ENCODE measurements around the gene CASR.

Gene CASR

DNA sequence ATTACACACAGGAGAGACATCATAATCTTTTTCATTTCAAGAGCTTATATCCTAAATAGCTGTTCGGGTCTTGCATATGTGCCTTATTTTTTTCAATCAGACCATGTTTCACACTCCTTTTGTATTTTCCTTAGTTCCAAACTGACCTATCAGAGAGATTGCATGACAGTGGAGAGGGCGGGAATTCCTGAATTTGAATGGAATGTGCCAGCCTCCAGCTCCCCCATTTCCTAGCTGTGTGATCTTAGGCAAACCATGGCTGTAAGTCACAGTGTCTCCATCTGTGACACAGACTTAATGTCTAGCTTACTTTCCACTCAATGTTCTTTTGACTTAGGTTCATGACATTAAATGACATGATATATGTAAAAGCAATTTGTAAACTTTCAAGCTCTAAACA, 79.6 kb downstream of the CASR start:
- DNase-seq = no peak

DNA sequence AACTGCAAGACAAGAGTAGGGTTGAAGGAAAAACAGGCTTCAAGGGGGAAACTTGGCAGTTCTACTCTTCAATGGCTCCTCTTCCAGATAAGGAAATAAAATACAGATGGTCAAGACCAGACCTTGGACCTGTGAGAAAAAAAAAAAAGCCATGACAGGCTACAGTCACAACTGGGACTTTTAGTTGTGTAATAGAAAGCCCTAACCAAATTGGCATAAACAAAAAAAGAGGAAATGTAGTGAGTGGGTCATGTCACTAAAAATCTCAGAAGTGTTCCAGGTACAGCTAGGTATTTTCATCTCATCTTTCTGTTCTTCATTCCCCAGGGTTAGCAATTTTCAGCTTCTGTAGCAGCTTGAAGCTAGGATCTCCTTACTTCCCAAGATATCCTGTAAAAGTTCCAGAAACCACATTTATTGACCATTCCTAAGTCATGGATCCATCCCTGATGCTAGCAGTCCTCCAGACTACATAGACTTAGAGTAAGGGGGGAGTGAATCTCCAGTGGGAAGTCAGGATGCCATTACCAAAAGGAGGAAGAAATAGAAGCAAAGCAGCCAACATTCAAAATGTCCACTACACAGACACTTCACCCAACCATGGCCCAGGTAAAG, 80.6 kb downstream of the CASR start:
- no peak for DNase-seq

DNA sequence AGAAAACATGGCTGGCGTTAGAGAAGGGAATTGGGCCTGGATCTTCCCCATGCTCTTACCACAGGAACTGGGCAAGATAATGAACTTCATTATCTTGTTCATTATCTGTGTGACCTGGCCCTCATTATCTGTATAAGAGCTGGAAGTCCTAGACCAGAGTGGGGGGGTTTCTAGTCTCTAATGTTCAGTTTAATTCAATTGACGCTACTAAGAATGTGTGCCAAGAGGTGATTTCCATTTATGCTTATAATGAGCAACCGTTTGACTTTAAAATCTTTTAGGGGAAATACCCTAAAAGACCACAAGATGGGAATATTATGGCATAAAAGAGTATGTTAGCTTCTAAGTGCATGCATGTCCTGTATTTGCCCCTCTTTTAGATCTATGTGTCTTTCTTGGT, 82.5 kb downstream of the CASR start:
- DNase-seq = no peak

DNA sequence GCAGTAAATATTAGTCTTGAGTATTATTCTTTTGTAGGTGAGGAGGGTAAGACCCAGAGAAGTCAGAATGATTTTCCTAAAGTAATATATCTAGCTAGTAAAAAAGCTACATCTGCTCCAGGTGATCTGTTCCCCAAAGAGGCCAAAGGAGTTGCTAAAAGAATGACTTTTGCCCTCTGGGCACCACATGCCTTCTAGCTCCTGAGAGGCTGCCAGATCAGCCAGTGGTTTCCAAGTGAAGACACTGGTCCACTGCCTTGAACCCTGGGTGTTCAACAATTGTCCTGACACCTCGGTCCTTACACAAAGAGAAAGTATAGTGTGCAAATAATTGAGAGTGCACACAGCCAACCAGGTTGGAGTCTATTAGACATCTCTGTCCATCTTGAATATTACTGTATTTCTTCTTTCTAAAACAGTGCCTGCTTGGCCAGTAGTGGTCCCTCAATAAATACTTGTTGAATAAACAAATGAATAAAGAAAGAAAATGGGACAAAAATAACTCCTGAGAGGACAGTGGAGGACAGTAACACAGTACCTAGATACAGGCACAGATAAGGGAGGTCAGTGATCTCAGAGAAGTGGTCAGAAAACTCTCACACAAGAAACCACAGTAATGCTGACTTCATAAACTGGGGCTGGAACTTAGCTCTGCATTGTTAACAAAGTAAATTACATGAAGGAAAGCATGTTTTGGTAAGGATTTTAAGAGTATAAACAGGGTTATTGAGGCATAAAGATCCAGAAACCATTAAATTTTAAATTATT, 85.0 kb downstream of the CASR start:
- no peak for DNase-seq

DNA sequence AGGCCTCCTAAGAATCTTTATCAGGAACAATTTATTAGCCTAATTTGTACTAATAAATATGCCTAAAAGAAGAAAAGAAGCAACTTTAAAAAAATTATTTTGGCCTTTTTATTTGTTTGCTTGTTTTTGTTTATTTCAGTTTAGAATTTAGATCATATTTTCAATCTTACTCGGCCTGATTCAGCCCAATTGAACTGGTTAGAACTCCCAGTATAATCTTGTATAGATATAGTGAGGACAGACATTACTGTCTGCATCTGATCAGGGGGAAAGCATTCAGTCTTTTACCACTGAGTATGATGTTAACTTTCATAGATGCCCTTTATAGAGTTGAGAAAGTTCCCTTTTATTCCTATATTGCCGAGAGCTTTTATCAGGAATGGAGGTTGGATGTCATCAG, 85.6 kb downstream of the CASR start:
- DNase-seq = no peak

DNA sequence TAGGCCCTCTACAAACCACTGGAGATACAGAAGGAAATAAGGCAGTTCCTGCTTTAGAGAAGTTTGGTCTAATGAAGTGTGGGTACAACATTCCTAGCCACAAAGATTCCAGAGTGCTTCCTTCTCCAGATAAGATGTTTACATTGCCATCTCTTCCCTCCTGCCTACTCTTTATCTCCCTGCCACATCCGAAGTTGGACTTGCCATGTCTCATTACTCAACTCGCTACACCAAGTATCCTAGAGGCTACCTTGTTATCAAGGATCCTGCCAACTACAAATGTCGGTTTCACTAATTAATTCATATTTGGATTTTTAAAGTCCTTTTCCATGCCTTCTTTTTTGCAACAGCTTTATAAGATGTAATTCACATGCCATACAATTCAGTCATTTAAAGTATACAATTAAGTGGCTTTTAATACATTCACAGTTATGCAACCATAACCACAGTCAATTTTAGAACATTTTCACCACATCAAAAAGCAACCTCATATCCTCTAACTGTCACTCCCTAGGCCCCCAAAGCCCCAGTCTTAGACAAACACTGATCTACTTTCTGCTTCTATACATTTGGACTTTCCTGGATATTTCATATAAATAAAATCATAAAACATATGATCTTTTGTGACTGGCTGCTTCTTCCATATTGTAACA, 87.9 kb downstream of the CASR start:
- peak; percentile 54 for DNase-seq

DNA sequence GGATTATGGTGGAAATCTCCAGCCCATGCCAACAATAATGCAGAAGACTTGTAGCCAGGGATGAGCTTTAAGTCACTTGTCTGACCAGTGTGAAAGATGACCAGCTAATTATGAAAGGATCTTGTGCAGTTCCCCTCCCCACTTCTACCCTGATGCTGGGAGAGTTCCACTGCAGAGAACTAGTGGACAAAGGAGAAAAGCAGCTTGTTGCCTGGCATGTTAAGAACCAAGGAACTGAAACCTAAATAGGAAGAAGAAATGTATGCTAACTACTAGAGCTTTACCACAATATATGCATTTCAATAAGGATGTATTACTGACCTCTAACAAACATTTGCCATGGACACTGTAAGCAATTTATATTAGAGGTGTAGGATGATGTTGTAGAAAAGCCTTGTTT, 89.4 kb downstream of the CASR start:
- DNase-seq = no peak

DNA sequence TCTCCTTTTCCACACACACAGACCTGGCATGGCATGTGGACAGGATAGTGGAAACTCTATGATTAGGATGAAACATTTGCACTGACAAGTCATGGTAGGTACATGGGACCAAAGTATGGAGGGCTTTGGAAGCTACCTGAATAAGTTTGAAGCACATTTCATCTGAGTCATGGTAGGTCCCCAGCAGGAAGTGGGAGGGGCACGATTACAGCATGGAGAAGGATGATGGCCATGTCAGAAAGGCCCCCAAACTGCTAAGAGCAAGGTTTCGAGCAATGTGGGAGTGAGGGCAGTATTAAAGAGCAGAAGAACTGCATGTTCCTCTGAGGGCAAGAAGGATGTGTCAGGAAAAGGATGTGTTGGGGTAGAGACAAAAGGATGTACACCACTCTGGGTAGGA, 90.0 kb downstream of the CASR start:
- DNase-seq = no peak

DNA sequence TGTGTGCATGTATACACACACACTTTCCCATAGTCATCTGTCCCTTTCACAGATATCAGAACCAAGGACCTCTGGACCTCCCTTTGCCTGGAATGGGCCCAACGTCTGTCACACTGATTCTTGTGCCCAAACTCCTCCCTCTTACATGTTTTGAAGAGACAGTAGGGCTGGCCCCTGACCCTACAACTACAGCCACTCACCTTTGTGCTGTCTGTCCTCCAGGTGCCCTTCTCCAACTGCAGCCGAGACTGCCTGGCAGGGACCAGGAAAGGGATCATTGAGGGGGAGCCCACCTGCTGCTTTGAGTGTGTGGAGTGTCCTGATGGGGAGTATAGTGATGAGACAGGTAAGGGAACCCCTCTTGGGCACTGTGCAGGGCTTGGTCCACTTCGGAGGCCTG, 98.4 kb downstream of the CASR start:
- no peak for DNase-seq

DNA sequence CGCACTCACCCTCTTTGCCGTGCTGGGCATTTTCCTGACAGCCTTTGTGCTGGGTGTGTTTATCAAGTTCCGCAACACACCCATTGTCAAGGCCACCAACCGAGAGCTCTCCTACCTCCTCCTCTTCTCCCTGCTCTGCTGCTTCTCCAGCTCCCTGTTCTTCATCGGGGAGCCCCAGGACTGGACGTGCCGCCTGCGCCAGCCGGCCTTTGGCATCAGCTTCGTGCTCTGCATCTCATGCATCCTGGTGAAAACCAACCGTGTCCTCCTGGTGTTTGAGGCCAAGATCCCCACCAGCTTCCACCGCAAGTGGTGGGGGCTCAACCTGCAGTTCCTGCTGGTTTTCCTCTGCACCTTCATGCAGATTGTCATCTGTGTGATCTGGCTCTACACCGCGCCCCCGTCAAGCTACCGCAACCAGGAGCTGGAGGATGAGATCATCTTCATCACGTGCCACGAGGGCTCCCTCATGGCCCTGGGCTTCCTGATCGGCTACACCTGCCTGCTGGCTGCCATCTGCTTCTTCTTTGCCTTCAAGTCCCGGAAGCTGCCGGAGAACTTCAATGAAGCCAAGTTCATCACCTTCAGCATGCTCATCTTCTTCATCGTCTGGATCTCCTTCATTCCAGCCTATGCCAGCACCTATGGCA, 100.5 kb downstream of the CASR start:
- DNase-seq = no peak

DNA sequence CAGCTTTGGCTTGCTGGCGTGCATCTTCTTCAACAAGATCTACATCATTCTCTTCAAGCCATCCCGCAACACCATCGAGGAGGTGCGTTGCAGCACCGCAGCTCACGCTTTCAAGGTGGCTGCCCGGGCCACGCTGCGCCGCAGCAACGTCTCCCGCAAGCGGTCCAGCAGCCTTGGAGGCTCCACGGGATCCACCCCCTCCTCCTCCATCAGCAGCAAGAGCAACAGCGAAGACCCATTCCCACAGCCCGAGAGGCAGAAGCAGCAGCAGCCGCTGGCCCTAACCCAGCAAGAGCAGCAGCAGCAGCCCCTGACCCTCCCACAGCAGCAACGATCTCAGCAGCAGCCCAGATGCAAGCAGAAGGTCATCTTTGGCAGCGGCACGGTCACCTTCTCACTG, 101.0 kb downstream of the CASR start:
- no peak for DNase-seq

DNA sequence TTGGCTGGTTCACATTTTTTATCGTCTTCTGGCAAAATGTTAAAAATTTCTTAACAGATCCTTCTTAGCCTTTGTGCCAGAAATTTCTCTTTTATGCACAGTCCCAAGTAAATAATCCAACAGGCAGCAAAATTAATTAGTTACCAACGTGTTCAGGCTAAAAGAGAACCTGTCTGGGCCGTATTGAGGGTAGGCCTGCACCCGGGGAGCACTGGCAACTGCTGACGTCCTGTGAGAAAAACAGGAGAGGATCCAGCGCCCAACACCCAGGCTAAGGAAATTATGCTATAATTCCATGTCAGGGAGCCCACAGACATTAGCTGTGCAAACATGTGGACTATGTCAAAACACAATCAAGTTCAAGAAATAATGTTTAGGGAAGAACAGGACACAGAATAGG, 110.9 kb downstream of the CASR start:
- no peak for DNase-seq

DNA sequence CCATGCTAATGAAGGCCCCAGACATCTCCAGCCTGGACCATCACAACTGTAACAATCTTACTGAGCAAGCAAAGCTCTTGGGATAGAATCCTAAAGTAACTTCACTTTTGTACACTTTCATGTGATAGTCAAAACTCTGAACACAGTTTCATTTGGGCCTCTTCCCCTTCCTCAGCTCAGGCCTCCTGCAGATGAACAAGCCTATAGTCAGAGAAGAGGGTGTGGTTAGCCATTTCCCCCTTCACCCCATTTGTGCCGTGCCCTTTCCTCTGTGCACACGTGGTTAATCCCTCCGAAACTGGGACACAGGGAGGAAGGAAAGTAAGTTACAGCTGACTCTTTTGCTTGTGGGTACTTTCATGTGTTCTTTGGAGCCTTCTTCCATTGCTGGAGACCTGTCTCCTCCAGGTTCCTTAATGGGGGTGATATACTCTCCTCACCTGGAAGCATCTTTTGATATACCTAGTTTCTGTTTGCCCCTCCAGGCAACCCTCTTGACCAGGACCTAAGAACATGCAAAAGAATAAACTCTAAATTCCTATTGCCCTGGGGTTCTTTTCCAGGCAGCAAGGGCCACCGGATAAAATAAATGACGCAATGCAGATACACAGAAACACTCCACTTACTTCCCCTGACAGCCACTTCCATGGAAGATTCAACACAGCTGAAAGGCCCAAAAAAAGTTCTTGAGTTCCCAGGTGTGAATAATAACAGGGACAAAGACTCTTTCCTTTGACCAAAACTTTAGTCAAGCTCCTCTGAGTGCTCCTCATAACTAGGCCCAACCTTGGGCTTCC, 112.0 kb downstream of the CASR start:
- DNase-seq = peak; percentile 25

DNA sequence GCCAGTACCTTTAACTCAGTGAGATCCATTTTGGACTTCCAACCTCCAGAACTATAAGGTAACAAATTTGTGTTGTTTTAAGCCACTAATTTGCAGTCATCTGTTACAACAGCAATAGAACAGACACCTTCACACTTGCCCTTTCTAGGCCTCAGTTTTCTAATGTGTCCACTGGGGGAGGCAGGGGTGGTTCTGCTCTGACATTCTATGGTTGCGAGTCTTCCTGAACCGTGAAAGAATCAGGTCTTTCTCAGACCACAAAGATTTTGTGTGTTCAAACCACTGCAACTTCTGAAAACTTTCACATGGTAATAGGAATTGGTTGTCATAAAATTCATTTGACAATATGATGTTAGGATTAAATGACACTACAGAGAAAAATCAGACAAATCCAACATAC, 114.8 kb downstream of the CASR start:
- peak; percentile 14 for DNase-seq

DNA sequence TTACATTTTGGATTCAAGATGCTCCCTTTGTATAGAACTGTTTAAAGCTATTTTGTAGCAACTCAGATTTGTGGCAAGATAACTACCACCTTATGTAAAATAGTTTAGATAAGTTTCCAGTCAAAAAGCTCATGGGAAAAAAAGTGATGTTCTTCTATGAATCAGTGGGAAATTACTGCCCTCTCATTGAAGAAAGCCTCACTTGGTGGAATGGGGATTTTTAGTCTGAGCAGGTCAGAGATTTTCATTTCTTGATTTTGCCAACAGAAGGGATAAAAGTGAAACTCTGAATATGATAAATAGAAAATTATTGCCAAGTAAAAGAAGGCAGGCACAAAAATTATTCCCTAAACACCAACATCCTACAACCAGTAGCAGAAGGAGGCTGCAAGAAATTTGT, 115.7 kb downstream of the CASR start:
- DNase-seq = no peak

DNA sequence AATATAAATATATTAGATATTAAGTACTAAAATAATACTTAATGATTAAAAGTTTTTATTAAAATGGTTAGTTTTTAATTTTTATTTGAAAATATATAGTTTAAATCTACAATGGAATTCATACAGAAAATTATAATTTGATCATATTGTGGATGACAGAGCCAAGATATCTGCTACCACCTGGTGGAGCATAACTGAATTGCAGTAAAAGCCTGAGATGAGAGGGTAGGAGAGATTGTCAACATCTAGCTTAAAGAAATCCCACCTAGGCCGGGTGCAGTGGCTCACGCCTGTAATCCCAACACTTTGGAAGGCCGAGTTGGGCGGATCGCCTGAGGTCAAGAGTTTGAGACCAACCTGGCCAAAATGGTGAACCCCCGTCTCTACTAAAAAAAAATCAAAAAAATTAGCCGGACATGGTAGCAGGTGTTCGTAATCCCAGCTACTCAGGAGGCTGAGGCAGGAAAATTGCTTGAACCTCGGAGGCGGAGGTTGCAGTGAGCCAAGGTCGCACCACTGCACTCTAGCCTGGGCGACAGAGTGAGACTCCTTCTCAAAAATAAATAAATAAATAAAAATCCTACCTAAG, 116.5 kb downstream of the CASR start:
- peak; percentile 65 for DNase-seq

DNA sequence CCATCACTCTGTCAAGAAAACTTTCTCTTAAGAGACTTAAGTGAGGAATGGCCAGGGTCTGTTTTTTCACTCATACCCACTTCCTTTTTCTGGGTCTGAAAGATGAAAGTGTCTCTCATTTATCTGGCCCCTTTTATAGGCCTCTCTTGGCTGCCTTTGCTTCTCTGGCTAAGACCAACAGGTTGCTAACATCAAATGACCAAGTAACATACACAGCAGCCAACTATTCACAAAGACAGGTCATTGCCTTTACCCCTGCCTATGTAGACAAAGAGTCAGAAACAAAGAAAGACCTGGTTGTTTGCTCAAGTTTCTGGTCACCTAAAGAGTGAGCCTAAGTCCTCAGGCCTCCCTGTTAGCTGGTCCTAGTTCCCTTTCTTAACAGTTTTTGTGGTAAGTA, 117.6 kb downstream of the CASR start:
- DNase-seq = no peak

DNA sequence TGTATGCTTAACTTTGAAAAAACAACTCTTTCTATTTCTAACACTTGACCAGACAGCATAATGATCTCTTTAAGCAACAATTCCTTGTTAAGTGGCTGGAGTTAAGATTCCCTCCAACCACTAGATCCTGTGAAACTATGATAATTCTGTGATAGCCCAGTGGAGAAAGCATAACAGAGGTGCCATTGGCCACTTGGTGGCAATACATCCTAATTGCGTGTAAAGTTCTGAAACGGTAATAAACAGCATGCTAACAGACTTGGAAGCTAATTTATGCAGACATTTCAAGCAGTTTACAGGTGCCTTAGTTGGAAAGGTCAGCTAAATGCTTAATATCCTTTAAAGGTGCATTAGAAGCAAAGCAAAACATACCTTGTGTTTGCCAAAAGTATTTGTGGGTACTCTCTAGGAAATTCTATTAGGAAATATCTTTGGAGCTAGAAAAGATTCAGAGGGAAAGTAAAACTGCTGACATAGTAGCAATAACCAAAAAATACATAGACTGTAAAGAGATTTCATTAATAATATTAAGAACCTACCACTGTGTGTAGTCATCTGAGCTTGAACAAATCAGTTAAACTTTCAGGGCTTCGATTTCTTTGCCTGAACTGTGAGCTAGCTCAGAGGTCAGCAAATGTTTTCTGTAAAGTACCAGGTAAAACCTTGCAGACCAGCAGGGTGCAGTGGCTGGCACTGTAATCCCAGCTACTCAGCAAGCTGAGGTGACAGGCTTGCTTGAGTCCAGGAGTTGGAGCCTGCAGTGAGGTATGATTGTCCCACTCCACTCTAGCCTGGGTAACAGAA, 122.6 kb downstream of the CASR start:
- DNase-seq = no peak

DNA sequence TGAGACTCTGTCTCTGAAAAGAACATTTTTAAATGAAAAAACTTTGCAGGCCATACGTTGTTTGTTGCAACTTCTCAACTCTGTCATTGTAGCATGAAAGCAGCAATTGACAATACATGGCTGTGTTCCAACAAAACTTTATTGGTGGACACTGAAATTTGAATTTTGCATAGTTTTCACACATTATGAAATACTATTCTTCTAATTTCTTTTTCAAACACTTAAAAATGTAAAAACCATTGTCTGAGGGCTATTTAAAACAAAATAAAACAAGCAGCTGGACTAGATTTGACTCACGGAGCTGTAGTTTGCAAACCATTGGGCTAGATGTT, 123.1 kb downstream of the CASR start:
- DNase-seq = no peak

DNA sequence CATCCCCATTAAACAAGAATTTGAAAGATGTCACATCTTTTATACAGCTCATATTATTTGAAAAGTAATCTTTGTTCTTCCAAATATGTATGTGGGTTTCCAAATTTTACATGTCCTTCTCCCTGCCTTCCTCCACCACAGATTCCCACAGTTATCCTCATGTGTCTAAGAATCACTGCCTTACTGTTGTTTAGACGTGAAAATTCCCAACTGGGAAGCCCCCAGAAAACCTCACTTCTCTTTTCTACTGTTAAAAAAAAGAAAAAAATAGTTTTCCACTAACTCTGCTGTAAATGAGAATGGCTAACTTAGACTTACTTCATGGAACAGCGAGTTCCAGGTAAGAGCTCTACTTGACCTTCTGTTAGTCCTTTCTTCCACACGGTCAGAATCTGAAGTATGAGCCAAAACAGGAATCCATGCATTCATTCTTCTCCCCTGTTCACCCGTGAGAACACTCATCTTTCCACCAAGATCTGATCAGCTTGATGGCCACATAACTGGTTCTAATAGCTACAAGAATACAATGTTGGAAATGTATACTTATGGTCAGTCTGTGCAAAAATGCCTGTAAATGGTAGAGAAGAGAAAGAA, 123.7 kb downstream of the CASR start:
- no peak for DNase-seq

DNA sequence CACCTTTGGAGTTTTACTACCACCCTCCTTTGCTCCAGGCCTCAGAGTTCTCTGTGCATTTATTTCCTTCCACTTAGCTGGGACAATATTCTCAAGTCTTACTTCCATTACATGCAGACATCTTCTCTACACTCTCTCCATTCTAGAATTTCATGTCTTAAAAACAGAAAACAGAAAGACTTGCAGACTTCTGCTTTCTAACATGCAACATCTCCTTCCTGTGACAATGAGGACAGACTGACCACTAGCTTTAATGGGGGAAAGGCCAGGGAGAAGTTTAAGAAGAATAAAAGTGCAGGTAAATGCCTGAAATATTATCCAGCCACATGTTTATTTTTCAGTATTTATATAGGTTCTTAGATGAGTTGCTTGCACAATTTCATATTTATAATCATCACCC, 124.5 kb downstream of the CASR start:
- DNase-seq = no peak

DNA sequence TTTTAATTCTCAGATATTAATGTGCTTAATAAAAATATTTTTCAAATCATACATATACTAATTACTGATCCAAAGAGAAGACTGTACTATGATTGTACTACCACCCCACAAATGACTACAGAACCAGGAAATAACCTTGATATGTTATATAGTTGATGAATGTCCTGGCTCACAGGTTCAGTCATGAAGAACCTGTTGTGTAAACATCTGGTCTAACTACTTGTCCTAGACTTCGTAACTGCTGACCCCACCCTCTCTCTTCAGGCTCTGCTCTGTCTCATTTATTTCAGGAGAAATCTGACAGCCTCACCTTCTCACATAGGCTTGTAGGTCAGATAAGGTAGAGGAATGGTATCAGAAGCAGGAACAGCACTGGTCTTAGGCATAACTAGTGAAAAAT, 126.9 kb downstream of the CASR start:
- no peak for DNase-seq
